HEK293 (cell line): ENCODE data around the gene FLOT2.

Source experiments
- CTCF ChIA-PET: fragments of 350-600 bp; formaldehyde crosslinking; extraction: SDS; loops from one replicate; lab custom pipeline; 2021; ENCODE audit warnings: antibody characterized with exemption; lab: Yijun Ruan, JAX
- POLR2A ChIA-PET: fragments of 300-600 bp; formaldehyde crosslinking; extraction: SDS; loops from one replicate; lab custom pipeline; 2020; ENCODE audit warnings: antibody characterized with exemption, inconsistent platforms; lab: Yijun Ruan, JAX
- H3K27ac ChIP-seq: fragments of 200-500 bp; sonication (Bioruptor generic); 2 replicates; pipeline ENCODE4 v1.5.1; 2014; ENCODE audit warnings: low read depth, low read length, control low read depth, inconsistent platforms; ENCODE audit errors: extremely low read depth
- H3K36me3 ChIP-seq, 2 experiments: fragments of 200-500 bp in 1 of 2; sonication (Bioruptor generic) in 1 of 2; 1 replicate in 1 of 2; 2 replicates in 1 of 2; pipeline ENCODE4 v1.5.1; 2014 to 2017; ENCODE audit warnings: inconsistent platforms in 2 of 2, low read length in 2 of 2; ENCODE audit not compliant: control insufficient read depth in 2 of 2, insufficient read depth in 1 of 2
- H3K4me1 ChIP-seq: fragments of 200-500 bp; sonication (Bioruptor generic); 2 replicates; pipeline ENCODE4 v1.5.1; 2014; ENCODE audit warnings: mild to moderate bottlenecking, low read length, inconsistent platforms; ENCODE audit not compliant: control insufficient read depth, insufficient read depth
- H3K4me3 ChIP-seq: 2 replicates; pipeline ENCODE4 v1.5.1; 2011; ENCODE audit warnings: low read depth, mild to moderate bottlenecking, control low read depth, low read length, moderate library complexity
- H3K9me3 ChIP-seq: fragments of 200-500 bp; sonication (Bioruptor generic); 2 replicates; pipeline ENCODE4 v1.5.1; 2014; ENCODE audit warnings: low read depth, low read length, inconsistent platforms; ENCODE audit not compliant: control insufficient read depth, insufficient read depth
- FEZF1 ChIP-seq: fragments of 450-650 bp; formaldehyde crosslinking; IDR thresholded peaks from 2 replicates; pipeline ENCODE4 v1.5.1; 2016; ENCODE audit warnings: missing biosample characterization, missing genetic modification characterization
- GFI1B ChIP-seq: fragments of 450-650 bp; formaldehyde crosslinking; IDR thresholded peaks from 2 replicates; pipeline ENCODE4 v1.5.1; 2016; ENCODE audit warnings: missing biosample characterization, missing genetic modification characterization
- SALL2 ChIP-seq: fragments of 450-650 bp; formaldehyde crosslinking; IDR thresholded peaks from 2 replicates; pipeline ENCODE4 v1.5.0; 2017; ENCODE audit warnings: missing biosample characterization, mild to moderate bottlenecking, missing genetic modification characterization, borderline replicate concordance
- SCRT2 ChIP-seq: fragments of 450-650 bp; formaldehyde crosslinking; IDR thresholded peaks from 2 replicates; pipeline ENCODE4 v1.5.1; 2016; ENCODE audit warnings: missing biosample characterization, missing genetic modification characterization
- ZNF394 ChIP-seq: fragments of 450-650 bp; formaldehyde crosslinking; IDR thresholded peaks from 2 replicates; pipeline ENCODE4 v1.5.1; 2016; ENCODE audit warnings: missing biosample characterization, missing genetic modification characterization, mild to moderate bottlenecking, moderate library complexity, borderline replicate concordance
- ZNF48 ChIP-seq: fragments of 450-650 bp; formaldehyde crosslinking; IDR thresholded peaks from 2 replicates; pipeline ENCODE4 v1.5.1; 2016; ENCODE audit warnings: missing biosample characterization, missing genetic modification characterization
- ZNF510 ChIP-seq: fragments of 450-650 bp; formaldehyde crosslinking; IDR thresholded peaks from 2 replicates; pipeline ENCODE4 v1.5.1; 2018; ENCODE audit warnings: mild to moderate bottlenecking, missing genetic modification characterization, missing biosample characterization; ENCODE audit not compliant: insufficient replicate concordance
- ZNF548 ChIP-seq: fragments of 450-650 bp; formaldehyde crosslinking; IDR thresholded peaks from 2 replicates; pipeline ENCODE4 v1.5.1; 2016; ENCODE audit warnings: missing biosample characterization, missing genetic modification characterization
- ZNF585B ChIP-seq: fragments of 450-650 bp; formaldehyde crosslinking; IDR thresholded peaks from 2 replicates; pipeline ENCODE4 v1.5.1; 2016; ENCODE audit warnings: missing biosample characterization, missing genetic modification characterization
- ZNF596 ChIP-seq: fragments of 450-650 bp; IDR thresholded peaks from 2 replicates; pipeline ENCODE4 v1.5.0; 2018; ENCODE audit warnings: missing biosample characterization, mild to moderate bottlenecking, missing genetic modification characterization, moderate library complexity
- ZNF610 ChIP-seq: fragments of 450-650 bp; formaldehyde crosslinking; IDR thresholded peaks from 2 replicates; pipeline ENCODE4 v1.5.1; 2016; ENCODE audit warnings: missing biosample characterization, missing genetic modification characterization, borderline replicate concordance
- ZNF629 ChIP-seq: fragments of 450-650 bp; formaldehyde crosslinking; IDR thresholded peaks from 2 replicates; pipeline ENCODE4 v1.5.1; 2017; ENCODE audit warnings: missing biosample characterization, missing genetic modification characterization
- ZNF701 ChIP-seq: fragments of 450-650 bp; formaldehyde crosslinking; IDR thresholded peaks from 2 replicates; pipeline ENCODE4 v1.5.1; 2016; ENCODE audit warnings: missing biosample characterization, missing genetic modification characterization
- ZNF707 ChIP-seq: fragments of 450-650 bp; formaldehyde crosslinking; IDR thresholded peaks from 2 replicates; pipeline ENCODE4 v1.5.1; 2016; ENCODE audit warnings: missing biosample characterization, missing genetic modification characterization
- TF ChIP-seq, protein P1 (sequence below): fragments of 450-650 bp; formaldehyde crosslinking; IDR thresholded peaks from 2 replicates; pipeline ENCODE4 v1.5.1; 2017; ENCODE audit warnings: missing biosample characterization, mild to moderate bottlenecking, missing genetic modification characterization, moderate library complexity
- TF ChIP-seq, protein P2 (sequence below): fragments of 450-650 bp; formaldehyde crosslinking; IDR thresholded peaks from 2 replicates; pipeline ENCODE4 v1.5.1; 2016; ENCODE audit warnings: missing biosample characterization, missing genetic modification characterization
- TF ChIP-seq, protein P3 (sequence below): IDR thresholded peaks from 2 replicates; pipeline ENCODE4 v1.6.1; 2011; ENCODE audit warnings: mild to moderate bottlenecking, low read depth, low read length, borderline replicate concordance
- TF ChIP-seq, protein P4 (sequence below): sonication (generic); formaldehyde crosslinking; IDR thresholded peaks from 2 replicates; pipeline ENCODE4 v1.8.1; 2022; ENCODE audit warnings: mild to moderate bottlenecking, moderate library complexity, missing genetic modification reagents
- TF ChIP-seq, protein P5 (sequence below): fragments of 450-650 bp; formaldehyde crosslinking; IDR thresholded peaks from 2 replicates; pipeline ENCODE4 v1.5.1; 2016; ENCODE audit warnings: missing biosample characterization, missing genetic modification characterization, borderline replicate concordance
- TF ChIP-seq, protein P6 (sequence below): fragments of 450-650 bp; formaldehyde crosslinking; IDR thresholded peaks from 2 replicates; pipeline ENCODE4; 2016; ENCODE audit warnings: missing biosample characterization, missing genetic modification characterization

FLOT2 gene

DNA sequence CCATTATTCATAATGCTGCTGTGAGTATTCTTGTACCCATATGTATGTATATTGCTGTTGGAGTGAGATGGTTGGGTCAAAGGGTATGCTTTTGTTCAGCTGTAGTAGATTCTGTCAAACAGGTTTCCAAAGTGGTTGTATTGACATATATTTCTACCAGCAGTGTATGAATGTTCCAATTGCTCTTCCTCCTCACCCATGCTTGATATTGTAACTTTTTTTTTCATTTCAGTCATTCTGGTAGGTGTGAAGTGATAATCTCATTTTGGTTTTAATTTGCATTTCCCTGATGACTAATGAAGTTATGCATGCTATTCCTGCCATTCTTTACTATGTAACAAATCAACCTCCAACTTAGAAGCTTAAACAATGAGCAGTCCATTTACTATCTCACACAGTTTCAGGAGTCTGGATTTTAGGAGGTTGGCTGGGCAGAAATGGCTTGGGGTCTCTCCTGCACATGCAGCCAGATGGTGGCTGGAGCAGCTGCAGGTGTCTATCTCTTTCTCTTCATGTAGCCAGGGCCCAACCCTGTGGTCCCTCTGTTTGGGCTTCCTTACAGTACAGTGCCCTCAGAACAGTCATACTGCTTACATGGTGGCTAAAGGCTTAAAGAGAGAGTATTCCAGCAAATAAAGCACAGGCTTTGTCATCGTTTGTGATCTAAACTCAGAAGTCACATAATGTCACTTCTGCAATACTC, 21.5 kb downstream of the FLOT2 start:
- peaks cover 5 to 31% of the 10 kb centered on the region in 2 experiments; a peak in 2 of 3 replicates for H3K36me3 ChIP-seq
- no peak overlapping the region for H3K4me3 ChIP-seq
- H3K27ac ChIP-seq, result no peak overlapping the region
- CTCF ChIA-PET, result interaction anchor here (0.5 to 5.3 kb wide), 5 partner anchors 20 to 149 kb away, joined by 3 to 64 read pairs (median 5); no protein-coding TSS in a partner anchor
- POLR2A ChIA-PET, result no interaction called here
- no peaks in the 10 kb centered on the region for H3K9me3 ChIP-seq
- H3K4me1 ChIP-seq, result no peaks in the 10 kb centered on the region
- TF ChIP-seq, protein P1, sequence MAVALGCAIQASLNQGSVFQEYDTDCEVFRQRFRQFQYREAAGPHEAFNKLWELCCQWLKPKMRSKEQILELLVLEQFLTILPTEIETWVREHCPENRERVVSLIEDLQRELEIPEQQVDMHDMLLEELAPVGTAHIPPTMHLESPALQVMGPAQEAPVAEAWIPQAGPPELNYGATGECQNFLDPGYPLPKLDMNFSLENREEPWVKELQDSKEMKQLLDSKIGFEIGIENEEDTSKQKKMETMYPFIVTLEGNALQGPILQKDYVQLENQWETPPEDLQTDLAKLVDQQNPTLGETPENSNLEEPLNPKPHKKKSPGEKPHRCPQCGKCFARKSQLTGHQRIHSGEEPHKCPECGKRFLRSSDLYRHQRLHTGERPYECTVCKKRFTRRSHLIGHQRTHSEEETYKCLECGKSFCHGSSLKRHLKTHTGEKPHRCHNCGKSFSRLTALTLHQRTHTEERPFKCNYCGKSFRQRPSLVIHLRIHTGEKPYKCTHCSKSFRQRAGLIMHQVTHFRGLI, result peak; percentile 74; the same call in 1 of the 2 replicates
- TF ChIP-seq, protein P2, sequence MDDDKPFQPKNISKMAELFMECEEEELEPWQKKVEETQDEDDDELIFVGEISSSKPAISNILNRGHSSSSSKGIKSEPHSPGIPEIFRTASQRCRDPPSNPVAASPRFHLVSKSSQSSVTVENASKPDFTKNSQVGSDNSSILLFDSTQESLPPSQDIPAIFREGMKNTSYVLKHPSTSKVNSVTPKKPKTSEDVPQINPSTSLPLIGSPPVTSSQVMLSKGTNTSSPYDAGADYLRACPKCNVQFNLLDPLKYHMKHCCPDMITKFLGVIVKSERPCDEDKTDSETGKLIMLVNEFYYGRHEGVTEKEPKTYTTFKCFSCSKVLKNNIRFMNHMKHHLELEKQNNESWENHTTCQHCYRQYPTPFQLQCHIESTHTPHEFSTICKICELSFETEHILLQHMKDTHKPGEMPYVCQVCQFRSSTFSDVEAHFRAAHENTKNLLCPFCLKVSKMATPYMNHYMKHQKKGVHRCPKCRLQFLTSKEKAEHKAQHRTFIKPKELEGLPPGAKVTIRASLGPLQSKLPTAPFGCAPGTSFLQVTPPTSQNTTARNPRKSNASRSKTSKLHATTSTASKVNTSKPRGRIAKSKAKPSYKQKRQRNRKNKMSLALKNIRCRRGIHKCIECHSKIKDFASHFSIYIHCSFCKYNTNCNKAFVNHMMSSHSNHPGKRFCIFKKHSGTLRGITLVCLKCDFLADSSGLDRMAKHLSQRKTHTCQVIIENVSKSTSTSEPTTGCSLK (tag by site-specific recombination), result no peak
- no peak for TF ChIP-seq ZNF548 (tag by site-specific recombination)
- TF ChIP-seq, all 188 proteins: peak for 1

DNA sequence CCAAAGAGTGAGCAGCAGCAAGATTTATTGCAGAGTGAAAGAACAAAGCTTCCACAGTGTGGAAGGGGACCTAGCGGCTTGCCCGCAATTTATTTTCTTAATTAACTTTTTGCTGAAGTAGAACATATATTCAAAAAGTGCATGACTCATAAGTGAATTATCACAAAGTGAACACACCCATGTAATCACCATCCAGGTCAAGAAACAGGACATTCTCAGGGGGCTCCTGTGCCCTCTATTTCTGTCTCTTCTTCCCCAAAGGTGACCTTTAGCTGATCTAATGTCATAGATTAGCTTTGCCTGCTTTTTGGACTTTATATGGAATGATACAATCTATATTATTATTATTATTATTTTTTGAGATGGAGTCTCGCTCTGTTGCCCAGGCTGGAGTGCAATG, 22.8 kb downstream of the FLOT2 start:
- Histone ChIP-seq H3K4me1 (no peaks in the 10 kb centered on the region), H3K27ac (no peak overlapping the region)
- CTCF ChIA-PET, result interaction anchor here (1.6 kb wide), 1 partner anchor 111 kb away, joined by 7 read pairs; no protein-coding TSS in a partner anchor
- no peak for TF ChIP-seq ZNF510 (tag by site-specific recombination)
- TF ChIP-seq ZNF48 (tag by site-specific recombination), result no peak
- no peak for TF ChIP-seq FEZF1
- no peak for TF ChIP-seq ZNF596 (tag by site-specific recombination)
- TF ChIP-seq, protein P3, sequence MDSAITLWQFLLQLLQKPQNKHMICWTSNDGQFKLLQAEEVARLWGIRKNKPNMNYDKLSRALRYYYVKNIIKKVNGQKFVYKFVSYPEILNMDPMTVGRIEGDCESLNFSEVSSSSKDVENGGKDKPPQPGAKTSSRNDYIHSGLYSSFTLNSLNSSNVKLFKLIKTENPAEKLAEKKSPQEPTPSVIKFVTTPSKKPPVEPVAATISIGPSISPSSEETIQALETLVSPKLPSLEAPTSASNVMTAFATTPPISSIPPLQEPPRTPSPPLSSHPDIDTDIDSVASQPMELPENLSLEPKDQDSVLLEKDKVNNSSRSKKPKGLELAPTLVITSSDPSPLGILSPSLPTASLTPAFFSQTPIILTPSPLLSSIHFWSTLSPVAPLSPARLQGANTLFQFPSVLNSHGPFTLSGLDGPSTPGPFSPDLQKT, result no peak
- TF ChIP-seq SCRT2 (tag by site-specific recombination), result no peak
- TF ChIP-seq, protein P4, sequence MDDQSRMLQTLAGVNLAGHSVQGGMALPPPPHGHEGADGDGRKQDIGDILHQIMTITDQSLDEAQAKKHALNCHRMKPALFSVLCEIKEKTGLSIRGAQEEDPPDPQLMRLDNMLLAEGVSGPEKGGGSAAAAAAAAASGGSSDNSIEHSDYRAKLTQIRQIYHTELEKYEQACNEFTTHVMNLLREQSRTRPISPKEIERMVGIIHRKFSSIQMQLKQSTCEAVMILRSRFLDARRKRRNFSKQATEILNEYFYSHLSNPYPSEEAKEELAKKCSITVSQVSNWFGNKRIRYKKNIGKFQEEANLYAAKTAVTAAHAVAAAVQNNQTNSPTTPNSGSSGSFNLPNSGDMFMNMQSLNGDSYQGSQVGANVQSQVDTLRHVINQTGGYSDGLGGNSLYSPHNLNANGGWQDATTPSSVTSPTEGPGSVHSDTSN (CRISPR knock-in tag), result no peak
- no peak for TF ChIP-seq GFI1B
- TF ChIP-seq, protein P5, sequence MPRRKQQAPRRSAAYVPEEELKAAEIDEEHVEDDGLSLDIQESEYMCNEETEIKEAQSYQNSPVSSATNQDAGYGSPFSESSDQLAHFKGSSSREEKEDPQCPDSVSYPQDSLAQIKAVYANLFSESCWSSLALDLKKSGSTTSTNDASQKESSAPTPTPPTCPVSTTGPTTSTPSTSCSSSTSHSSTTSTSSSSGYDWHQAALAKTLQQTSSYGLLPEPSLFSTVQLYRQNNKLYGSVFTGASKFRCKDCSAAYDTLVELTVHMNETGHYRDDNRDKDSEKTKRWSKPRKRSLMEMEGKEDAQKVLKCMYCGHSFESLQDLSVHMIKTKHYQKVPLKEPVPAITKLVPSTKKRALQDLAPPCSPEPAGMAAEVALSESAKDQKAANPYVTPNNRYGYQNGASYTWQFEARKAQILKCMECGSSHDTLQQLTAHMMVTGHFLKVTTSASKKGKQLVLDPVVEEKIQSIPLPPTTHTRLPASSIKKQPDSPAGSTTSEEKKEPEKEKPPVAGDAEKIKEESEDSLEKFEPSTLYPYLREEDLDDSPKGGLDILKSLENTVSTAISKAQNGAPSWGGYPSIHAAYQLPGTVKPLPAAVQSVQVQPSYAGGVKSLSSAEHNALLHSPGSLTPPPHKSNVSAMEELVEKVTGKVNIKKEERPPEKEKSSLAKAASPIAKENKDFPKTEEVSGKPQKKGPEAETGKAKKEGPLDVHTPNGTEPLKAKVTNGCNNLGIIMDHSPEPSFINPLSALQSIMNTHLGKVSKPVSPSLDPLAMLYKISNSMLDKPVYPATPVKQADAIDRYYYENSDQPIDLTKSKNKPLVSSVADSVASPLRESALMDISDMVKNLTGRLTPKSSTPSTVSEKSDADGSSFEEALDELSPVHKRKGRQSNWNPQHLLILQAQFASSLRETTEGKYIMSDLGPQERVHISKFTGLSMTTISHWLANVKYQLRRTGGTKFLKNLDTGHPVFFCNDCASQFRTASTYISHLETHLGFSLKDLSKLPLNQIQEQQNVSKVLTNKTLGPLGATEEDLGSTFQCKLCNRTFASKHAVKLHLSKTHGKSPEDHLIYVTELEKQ (tag by site-specific recombination), result no peak
- TF ChIP-seq ZNF394 (tag by site-specific recombination), result no peak
- no peak for TF ChIP-seq ZNF610 (tag by site-specific recombination)
- no peak for TF ChIP-seq SALL2
- TF ChIP-seq, protein P6, sequence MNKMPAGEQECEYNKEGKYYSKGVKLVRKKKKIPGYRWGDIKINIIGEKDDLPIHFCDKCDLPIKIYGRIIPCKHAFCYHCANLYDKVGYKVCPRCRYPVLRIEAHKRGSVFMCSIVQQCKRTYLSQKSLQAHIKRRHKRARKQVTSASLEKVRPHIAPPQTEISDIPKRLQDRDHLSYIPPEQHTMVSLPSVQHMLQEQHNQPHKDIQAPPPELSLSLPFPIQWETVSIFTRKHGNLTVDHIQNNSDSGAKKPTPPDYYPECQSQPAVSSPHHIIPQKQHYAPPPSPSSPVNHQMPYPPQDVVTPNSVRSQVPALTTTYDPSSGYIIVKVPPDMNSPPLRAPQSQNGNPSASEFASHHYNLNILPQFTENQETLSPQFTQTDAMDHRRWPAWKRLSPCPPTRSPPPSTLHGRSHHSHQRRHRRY (tag by site-specific recombination), result no peak
- no peak for TF ChIP-seq ZNF585B (tag by site-specific recombination)
- TF ChIP-seq ZNF701 (tag by site-specific recombination), result no peak
- no peak for TF ChIP-seq ZNF629 (tag by site-specific recombination)
- TF ChIP-seq ZNF707, result no peak
- TF ChIP-seq, all 188 proteins: peak for 0
- Histone ChIP-seq H3K4me3 (no peak overlapping the region), H3K36me3 (peaks cover 0 to 18% of the 10 kb centered on the region in 2 experiments; a peak in 2 of 3 replicates), H3K9me3 (no peaks in the 10 kb centered on the region)
- POLR2A ChIA-PET, result no interaction called here
